K562 (cell line): ENCODE measurements around the gene HSF2BP. TPM values are rescaled to one million over a fixed set of nuclear protein-coding genes. Genes with fewer than 3 reads are reported as not detected.
A peak's percentile ranks its signal among the peaks of the same experiment; 100 is the strongest.

Source experiments
- ATAC-seq: fragments of 200-7000 bp; cut with Tn5 transposase; 3 replicates; pipeline ENCODE4 v1.9.1; 2020; ENCODE audit warnings: moderate library complexity
- BruUV-seq: library from RNA; stranded (reverse); fragments of 400-500 nt; replicated peaks from 2 replicates; lab custom pipeline; 2021; lab: Mats Ljungman, UMichigan
- CTCF ChIA-PET: fragments of 300-600 bp; formaldehyde crosslinking; extraction: SDS; loops from one replicate; lab custom pipeline; 2021; ENCODE audit warnings: low intra/inter-chr PET ratio; lab: Yijun Ruan, JAX
- POLR2A ChIA-PET: fragments of 300-600, 350-650 bp; sonication (Branson Sonifier 250); formaldehyde crosslinking; extraction: SDS; loops from one replicate; lab custom pipeline; 2021; ENCODE audit warnings: antibody characterized with exemption, inconsistent platforms; lab: Yijun Ruan, JAX
- DNase-seq, 4 experiments: peaks; one replicate each; pipeline versions ENCODE4 v3.0.0 to v3.0.0-alpha.2; 2011 to 2018; ENCODE audit warnings: low spot score in 3 of 4, mixed read lengths in 3 of 4; ENCODE audit errors: extremely low read depth in 1 of 4
- FAIRE-seq: peaks from 2 replicates; lab custom pipeline; 2011; peaks lifted over from hg19 to GRCh38; lab: Jason Lieb, UNC
- H2AFZ ChIP-seq: 2 replicates; pipeline ENCODE4 v1.6.0; 2011; ENCODE audit warnings: low read depth, low read length, control low read depth, inconsistent platforms
- H3K27ac ChIP-seq: fragments of 200-600 bp; 3 replicates; pipeline ENCODE4 v1.8.0; 2011; ENCODE audit warnings: low read depth, mild to moderate bottlenecking, control low read depth, inconsistent platforms, low read length, moderate library complexity, mixed read lengths; ENCODE audit errors: extremely low read depth
- H3K27me3 ChIP-seq, 2 experiments: fragments of 300-600 bp in 1 of 2; 2 replicates in 1 of 2; 3 replicates in 1 of 2; pipeline versions ENCODE4 v1.6.0 to v1.8.0; 2011; ENCODE audit warnings: inconsistent platforms in 2 of 2, low read length in 2 of 2, mild to moderate bottlenecking in 1 of 2, mixed read lengths in 1 of 2, moderate library complexity in 1 of 2; ENCODE audit not compliant: control insufficient read depth in 2 of 2, insufficient read depth in 2 of 2
- H3K36me3 ChIP-seq: fragments of 300-600 bp; 3 replicates; pipeline ENCODE4 v1.8.0; 2011; ENCODE audit warnings: mild to moderate bottlenecking, low read length, inconsistent platforms; ENCODE audit not compliant: control insufficient read depth, insufficient read depth
- H3K4me1 ChIP-seq, 2 experiments: fragments of 200-600 bp in 1 of 2; replicated peaks in 1 of 2; 2 replicates in 1 of 2; 3 replicates in 1 of 2; pipeline versions ENCODE4 v1.5.1 to v1.8.0; 2011; ENCODE audit warnings: inconsistent platforms in 2 of 2, low read length in 2 of 2, mild to moderate bottlenecking in 1 of 2, mixed read lengths in 1 of 2, moderate library complexity in 1 of 2; ENCODE audit not compliant: control insufficient read depth in 2 of 2, insufficient read depth in 2 of 2
- H3K4me2 ChIP-seq: 2 replicates; pipeline ENCODE4 v1.6.1; 2011; ENCODE audit warnings: low read length, control low read depth, inconsistent platforms, mixed read lengths; ENCODE audit not compliant: insufficient read depth
- H3K4me3 ChIP-seq: fragments of 200-600 bp; sonication (generic), shearing (Covaris generic); 2 replicates; pipeline ENCODE4 v1.5.1; 2016; ENCODE audit warnings: control low read depth, inconsistent platforms
- H3K79me2 ChIP-seq: fragments of 200-600 bp; 3 replicates; pipeline ENCODE4 v1.8.0; 2011; ENCODE audit warnings: low read length, inconsistent platforms; ENCODE audit not compliant: control insufficient read depth, insufficient read depth
- H3K9ac ChIP-seq, 2 experiments: 2 replicates each; pipeline versions ENCODE4 v1.6.0 to v1.6.1; 2011; ENCODE audit warnings: low read depth in 2 of 2, low read length in 2 of 2, control low read depth in 1 of 2, inconsistent platforms in 1 of 2, mild to moderate bottlenecking in 1 of 2, mixed read lengths in 1 of 2; ENCODE audit not compliant: insufficient read depth in 1 of 2
- H3K9me1 ChIP-seq: one replicate; pipeline ENCODE4 v1.6.0; 2011; ENCODE audit warnings: inconsistent platforms, mild to moderate bottlenecking, low read length, moderate library complexity; ENCODE audit not compliant: control insufficient read depth, insufficient read depth
- H3K9me3 ChIP-seq: replicated peaks from 2 replicates; pipeline ENCODE4 v1.5.1; 2011; ENCODE audit warnings: low read depth, low read length, inconsistent platforms; ENCODE audit not compliant: control insufficient read depth, insufficient read depth
- H4K20me1 ChIP-seq: replicated peaks from 2 replicates; pipeline ENCODE4 v1.6.1; 2011; ENCODE audit warnings: low read length, inconsistent platforms, mixed read lengths; ENCODE audit not compliant: control insufficient read depth, insufficient read depth
- POLR2AphosphoS5 ChIP-seq: IDR thresholded peaks from 2 replicates; pipeline ENCODE4 v1.6.1; 2011; ENCODE audit warnings: mild to moderate bottlenecking, low read depth, low read length, moderate library complexity; ENCODE audit not compliant: control insufficient read depth, insufficient read depth
- SIRT6 ChIP-seq: IDR thresholded peaks from one replicate; pipeline ENCODE4 v1.6.1; 2012; ENCODE audit warnings: low read depth, mild to moderate bottlenecking, control low read depth, inconsistent platforms, low read length, moderate library complexity
- TRIM24 ChIP-seq, 2 experiments: fragments of 450-650 bp; IDR thresholded peaks; 2 replicates each; pipeline ENCODE4 v1.6.1; 2016
- ZNF133 ChIP-seq: fragments of 250-450 bp; sonication (Bioruptor Pico); IDR thresholded peaks from 2 replicates; pipeline ENCODE4 v1.4.0; 2020; ENCODE audit warnings: mild to moderate bottlenecking
- WGBS: fragments of 100-300 bp; shearing (Covaris generic); methylation state at CpG from one replicate; pipeline ENCODE4 v1.1.6; 2016; ENCODE audit warnings: low coverage, mixed read lengths; ENCODE audit not compliant: insufficient coverage; ENCODE audit errors: missing lambda C conversion rate; 5-methylcytosine and 5-hydroxymethylcytosine counted together
- in situ Hi-C: fragments of 300-500 bp; cut with MboI; formaldehyde crosslinking; loops from 4 replicates; pipeline ENCODE4 v1.15.0; 2018; ENCODE audit warnings: inconsistent platforms, mixed read lengths
- intact Hi-C: fragments of 100-400 bp; cut with micrococcal nuclease; formaldehyde crosslinking; loops from 2 replicates; pipeline ENCODE4 v1.14.2; 2022
- polyA plus RNA-seq, 8 experiments: library from polyadenylated mRNA; depleted of rRNA in 4 of 8; stranded (reverse) in 5 of 8; unstranded in 3 of 8; fragments of >200 nt; fragmentation: Nextera tagmentation in 2 of 8; fragmentation: Illumina TruSeq in 1 of 8; extraction: Ambion mirVana in 2 of 8; extraction: Trizol in 1 of 8; gene quantifications; 2 replicates each; pipeline versions ENCODE4 v1.2.1 to v1.2.3, GENCODE V29; 2011 to 2014; ENCODE audit warnings: inconsistent platforms in 1 of 8, missing spikeins in 1 of 8
- total RNA-seq, 7 experiments: library from RNA; depleted of rRNA in 6 of 7; stranded (reverse); fragments of >200 nt in 6 of 7; fragmentation: Illumina TruSeq in 2 of 7; extraction: Trizol in 2 of 7; gene quantifications; 2 replicates each; pipeline versions ENCODE4 v1.2.1 to v1.2.3, GENCODE V29; 2011 to 2021; ENCODE audit warnings: low replicate concordance in 1 of 7

The HSF2BP gene
- total and polyA plus RNA-seq, 9 of the 15 experiments (the other 6 are each of a cell fraction or from before 2014, with no cell fraction given) = 0.04 to 0.57 (median 0.20) TPM; not detected in 2

DNA sequence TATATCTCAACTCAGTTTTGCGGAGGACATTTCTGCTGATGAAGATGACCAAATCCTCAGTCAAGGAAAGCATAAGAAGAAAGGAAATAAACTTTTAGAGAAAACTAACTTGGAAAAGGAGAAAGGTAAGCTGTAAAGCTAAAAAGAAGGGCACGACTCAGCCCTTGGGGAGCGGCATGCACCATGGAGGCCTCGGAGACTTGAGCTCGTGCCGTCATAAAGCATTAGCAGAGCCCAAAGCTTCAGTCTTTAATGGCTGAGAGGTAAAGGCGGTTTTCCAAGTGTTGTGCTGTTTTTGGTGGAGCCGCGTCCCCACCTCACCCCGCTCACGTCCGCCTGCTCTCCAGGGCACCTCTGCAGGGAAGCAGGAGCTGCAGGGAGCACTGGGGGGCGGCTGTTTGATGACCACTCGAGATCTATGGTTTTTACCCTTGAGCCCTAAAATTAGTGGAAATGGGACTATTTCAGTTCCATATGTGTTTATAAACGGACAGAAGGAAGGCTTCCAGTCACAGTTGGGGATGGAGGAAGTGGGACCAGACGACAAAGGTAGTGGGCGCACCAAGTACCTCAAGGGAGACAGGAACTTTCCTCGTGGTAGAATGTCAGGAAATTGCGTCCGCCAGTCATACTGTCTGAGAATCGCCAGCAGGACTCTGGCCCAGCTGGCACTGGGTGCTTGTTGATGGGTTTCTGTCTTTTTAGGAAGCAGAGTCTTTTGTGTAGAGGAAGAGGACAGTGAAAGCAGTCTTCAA, 27.7 kb upstream of the HSF2BP start:
- ChIA-PET POLR2A (interaction anchor here (0.8 to 1.9 kb wide), 3 partner anchors 8 to 34 kb away, joined by 3 to 4 read pairs (median 4); no protein-coding TSS in a partner anchor), CTCF (no interaction called here)
- WGBS = 95% methylated on average over 20 of the region's 21 CpGs
- Histone ChIP-seq H3K9me3 (no peaks in the 10 kb centered on the region), H3K4me3 (no peak overlapping the region), H3K4me1 (peaks cover 0 to 16% of the 10 kb centered on the region in 2 experiments; a peak in 1 of 5 replicates), H4K20me1 (no peaks in the 10 kb centered on the region), H2AFZ (no peak overlapping the region), H3K27me3 (no peaks in the 10 kb centered on the region), H3K9me1 (peaks cover 3% of the 10 kb centered on the region), H3K4me2 (no peak overlapping the region), H3K79me2 (no peaks in the 10 kb centered on the region), H3K27ac (no peak overlapping the region), H3K9ac (no peak overlapping the region), H3K36me3 (peaks cover 96% of the 10 kb centered on the region)
- no peak for DNase-seq
- no peak for FAIRE-seq
- ATAC-seq = no peak
- intact Hi-C loops = no loop called here
- BruUV-seq = TSS peak; percentile 60
- in situ Hi-C loops = no loop called here
- TF ChIP-seq SIRT6 (no peak), POLR2AphosphoS5 (0 out of 2 replicates have a peak, but pooled peaks have one; percentile 7)

DNA sequence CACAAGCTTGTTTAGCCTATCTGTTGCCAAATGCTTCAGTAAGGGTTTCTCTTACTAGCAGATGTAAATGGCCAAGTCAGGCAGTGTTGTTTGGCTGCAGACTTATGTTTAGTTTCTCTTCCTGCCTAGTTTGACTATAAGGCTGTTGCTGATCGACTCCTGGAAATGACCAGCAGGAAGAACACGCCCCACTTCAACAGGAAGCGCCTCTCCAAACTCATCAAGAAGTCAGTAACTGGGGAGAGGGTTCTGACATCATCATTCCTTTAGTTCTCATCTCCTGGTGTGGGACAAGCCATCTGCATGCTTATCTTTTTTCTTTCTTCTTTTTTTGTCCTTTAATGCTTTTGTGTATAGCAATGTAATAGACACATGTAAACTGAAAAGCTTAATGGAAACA, 25.1 kb upstream of the HSF2BP start:
- Histone ChIP-seq H3K4me1 (peaks cover 0 to 8% of the 10 kb centered on the region in 2 experiments; a peak in 1 of 5 replicates), H3K9me1 (peaks cover 3% of the 10 kb centered on the region), H3K9ac (no peak overlapping the region), H4K20me1 (no peaks in the 10 kb centered on the region), H3K79me2 (no peaks in the 10 kb centered on the region), H3K9me3 (no peaks in the 10 kb centered on the region), H3K27ac (no peak overlapping the region), H3K27me3 (no peaks in the 10 kb centered on the region), H3K4me2 (no peak overlapping the region), H2AFZ (no peak overlapping the region), H3K36me3 (peaks cover 95% of the 10 kb centered on the region), H3K4me3 (no peak overlapping the region)
- ATAC-seq (no peak), FAIRE-seq (no peak), DNase-seq (no peak)
- BruUV-seq = no TSS peak
- POLR2A ChIA-PET = interaction anchor here (0.6 to 1.5 kb wide), 2 partner anchors 12 to 66 kb away, joined by 5 to 6 read pairs; no protein-coding TSS in a partner anchor
- in situ Hi-C loops (no loop called here), intact Hi-C loops (no loop called here)
- CTCF ChIA-PET = no interaction called here
- WGBS = 96% methylated on average over 3 of the region's 3 CpGs
- no peak for TF ChIP-seq ZNF133 (CRISPR knock-in tag)
- no peak for TF ChIP-seq TRIM24 (IDR thresholded peaks at IDR 0.05)
